Caco-2 (cell line): ENCODE measurements around the gene TRAF2. TPM values are rescaled to one million over a fixed set of nuclear protein-coding genes. Genes with fewer than 3 reads are reported as not detected.

Source experiments
- BruUV-seq: library from RNA; stranded (reverse); fragments of 400-500 nt; replicated peaks from 2 replicates; lab custom pipeline; 2021; lab: Mats Ljungman, UMichigan
- CTCF ChIA-PET: fragments of 300-600 bp; sonication (Branson Sonifier 250); formaldehyde crosslinking; loops from one replicate; lab custom pipeline; 2022; ENCODE audit warnings: antibody characterized with exemption; lab: Charles Lee
- POLR2A ChIA-PET: fragments of 300-600 bp; sonication (Branson Sonifier 250); formaldehyde crosslinking; loops from one replicate; lab custom pipeline; 2022; ENCODE audit warnings: antibody characterized with exemption; lab: Charles Lee
- DNase-seq, 2 experiments: peaks; one replicate each; pipeline versions ENCODE4 v3.0.0 to v3.0.0-alpha.2; 2020 to 2022
- H3K27me3 ChIP-seq: replicated peaks from 2 replicates; pipeline ENCODE4 v1.6.0; 2011; ENCODE audit warnings: low read length; ENCODE audit not compliant: control insufficient read depth, insufficient read depth
- H3K36me3 ChIP-seq: 2 replicates; pipeline ENCODE4 v1.5.1; 2011; ENCODE audit warnings: low read length; ENCODE audit not compliant: control insufficient read depth, insufficient read depth
- H3K4me1 ChIP-seq: fragments of 250-450 bp; sonication (Bioruptor Pico); 2 replicates; pipeline ENCODE4 v1.5.1; 2020; ENCODE audit warnings: mild to moderate bottlenecking
- H3K4me3 ChIP-seq: 2 replicates; pipeline ENCODE4 v1.5.1; 2011; ENCODE audit warnings: low read depth, mild to moderate bottlenecking, control low read depth, low read length
- H3K9me3 ChIP-seq: fragments of 250-450 bp; sonication (Bioruptor Pico); 2 replicates; pipeline ENCODE4 v1.5.1; 2020; ENCODE audit warnings: mild to moderate bottlenecking, moderate library complexity
- H3K27ac Mint-ChIP-seq: one replicate; pipeline ENCODE4 v1.8.0; 2022; ENCODE audit warnings: mixed read lengths; ENCODE audit not compliant: unreplicated experiment
- H3K27me3 Mint-ChIP-seq: one replicate; pipeline ENCODE4 v1.8.0; 2022; ENCODE audit warnings: mixed read lengths; ENCODE audit not compliant: insufficient read depth, unreplicated experiment
- H3K36me3 Mint-ChIP-seq: one replicate; pipeline ENCODE4 v1.8.0; 2022; ENCODE audit warnings: mild to moderate bottlenecking, mixed read lengths; ENCODE audit not compliant: insufficient read depth, unreplicated experiment
- H3K4me1 Mint-ChIP-seq: one replicate; pipeline ENCODE4 v1.8.0; 2022; ENCODE audit warnings: low read depth, mixed read lengths; ENCODE audit not compliant: unreplicated experiment
- H3K4me3 Mint-ChIP-seq: one replicate; pipeline ENCODE4 v1.8.0; 2022; ENCODE audit warnings: mild to moderate bottlenecking, moderate library complexity, mixed read lengths; ENCODE audit not compliant: unreplicated experiment
- H3K9me3 Mint-ChIP-seq: one replicate; pipeline ENCODE4 v1.8.0; 2022; ENCODE audit warnings: mixed read lengths; ENCODE audit not compliant: unreplicated experiment
- intact Hi-C: fragments of 100-400 bp; cut with micrococcal nuclease; formaldehyde crosslinking; loops from one replicate; pipeline ENCODE4 v1.10.0; 2022; ENCODE audit not compliant: unreplicated experiment
- total RNA-seq: library from RNA; stranded (reverse); gene quantifications from 2 replicates; pipeline ENCODE4 v1.2.3, GENCODE V29; 2022
- TF ChIP-seq, protein P1 (sequence below), 2 experiments: fragments of 200-600 bp in 1 of 2; IDR thresholded peaks; 1 replicate in 1 of 2; 2 replicates in 1 of 2; pipeline versions ENCODE4 v1.5.1 to v1.8.0; 2011 to 2022; ENCODE audit warnings: antibody characterized with exemption in 1 of 2, control low read depth in 1 of 2, inconsistent platforms in 1 of 2, low read depth in 1 of 2, low read length in 1 of 2, mild to moderate bottlenecking in 1 of 2, moderate library complexity in 1 of 2; ENCODE audit not compliant: insufficient read depth in 1 of 2, severe bottlenecking in 1 of 2, unreplicated experiment in 1 of 2

TRAF2 gene
- total RNA-seq, 1 experiment from 2014 or later = 41.7 TPM

DNA sequence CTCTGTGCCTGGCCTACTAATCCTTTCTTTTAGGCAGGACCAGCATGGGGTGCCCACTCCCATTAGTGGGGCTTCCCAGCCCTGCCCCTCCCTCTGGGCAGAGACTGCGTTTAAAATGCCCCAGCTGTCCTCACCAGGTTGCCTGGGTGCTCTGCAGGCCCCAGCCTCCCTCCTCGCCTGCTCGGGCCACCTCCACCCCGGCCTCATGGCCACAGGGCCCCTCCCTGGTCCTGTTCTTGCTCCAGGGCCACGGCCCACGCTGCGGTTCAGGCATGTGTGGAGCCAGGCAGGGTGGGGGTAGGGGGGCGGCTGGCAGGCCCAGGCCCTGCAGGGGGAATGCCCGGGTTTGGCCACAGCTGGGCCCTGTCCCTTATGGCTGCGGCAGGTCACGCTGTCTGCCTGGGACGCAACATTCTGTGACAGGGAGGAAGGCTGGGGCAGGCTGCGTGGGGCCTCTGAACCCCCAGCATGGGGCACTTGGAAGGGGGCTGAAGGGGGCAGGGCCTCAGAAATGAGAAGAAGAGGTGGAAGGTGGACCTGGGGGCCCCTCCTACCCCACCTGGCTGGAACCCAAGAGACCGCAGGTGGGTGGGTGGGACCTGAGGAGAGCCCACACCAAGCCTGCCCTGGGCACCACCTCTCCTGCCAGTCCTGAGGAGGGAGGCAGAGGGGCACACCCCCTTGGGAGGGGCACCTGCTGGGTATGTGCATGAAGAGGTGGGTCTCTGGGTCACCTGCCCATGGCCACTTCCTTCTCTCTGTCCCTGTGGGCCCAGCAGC lies 65.4 kb downstream of the TRAF2 start, which contains the start of gene LCN12:
LCN12 (plus strand) TSS at position 733 of the 780 bp plus-strand sequence. CDS start 55 bp downstream, outside the sequence.
- Mint-ChIP-seq H3K4me1 (no peaks in the 10 kb centered on the region), H3K27ac (no peak within 1 kb of the TSS), H3K27me3 (no peaks in the 10 kb centered on the region), H3K9me3 (peaks cover 7% of the 10 kb centered on the region), H3K36me3 (peaks cover 12% of the 10 kb centered on the region), H3K4me3 (no peak within 1 kb of the TSS)
- ChIA-PET POLR2A (no interaction called here), CTCF (interaction anchor here (0.6 to 1.2 kb wide), 2 partner anchors 22 to 77 kb away, joined by 3 to 5 read pairs; no protein-coding TSS in a partner anchor)
- intact Hi-C loops = no loop called here
- DNase-seq = no peak
- Histone ChIP-seq H3K9me3 (no peaks in the 10 kb centered on the region), H3K4me3 (no peak within 1 kb of the TSS), H3K27me3 (no peaks in the 10 kb centered on the region), H3K36me3 (no peaks in the 10 kb centered on the region; the same call in 1 of the 2 replicates), H3K4me1 (peaks cover 27% of the 10 kb centered on the region)
- TF ChIP-seq, protein P1, sequence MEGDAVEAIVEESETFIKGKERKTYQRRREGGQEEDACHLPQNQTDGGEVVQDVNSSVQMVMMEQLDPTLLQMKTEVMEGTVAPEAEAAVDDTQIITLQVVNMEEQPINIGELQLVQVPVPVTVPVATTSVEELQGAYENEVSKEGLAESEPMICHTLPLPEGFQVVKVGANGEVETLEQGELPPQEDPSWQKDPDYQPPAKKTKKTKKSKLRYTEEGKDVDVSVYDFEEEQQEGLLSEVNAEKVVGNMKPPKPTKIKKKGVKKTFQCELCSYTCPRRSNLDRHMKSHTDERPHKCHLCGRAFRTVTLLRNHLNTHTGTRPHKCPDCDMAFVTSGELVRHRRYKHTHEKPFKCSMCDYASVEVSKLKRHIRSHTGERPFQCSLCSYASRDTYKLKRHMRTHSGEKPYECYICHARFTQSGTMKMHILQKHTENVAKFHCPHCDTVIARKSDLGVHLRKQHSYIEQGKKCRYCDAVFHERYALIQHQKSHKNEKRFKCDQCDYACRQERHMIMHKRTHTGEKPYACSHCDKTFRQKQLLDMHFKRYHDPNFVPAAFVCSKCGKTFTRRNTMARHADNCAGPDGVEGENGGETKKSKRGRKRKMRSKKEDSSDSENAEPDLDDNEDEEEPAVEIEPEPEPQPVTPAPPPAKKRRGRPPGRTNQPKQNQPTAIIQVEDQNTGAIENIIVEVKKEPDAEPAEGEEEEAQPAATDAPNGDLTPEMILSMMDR (IDR thresholded peaks at IDR 0.05; ENCODE audit: insufficient read depth in 1 of 2, low read depth in 1 of 2, low read length in 1 of 2, severe bottlenecking in 1 of 2, unreplicated experiment in 1 of 2) = no peak
- BruUV-seq = no TSS peak

DNA sequence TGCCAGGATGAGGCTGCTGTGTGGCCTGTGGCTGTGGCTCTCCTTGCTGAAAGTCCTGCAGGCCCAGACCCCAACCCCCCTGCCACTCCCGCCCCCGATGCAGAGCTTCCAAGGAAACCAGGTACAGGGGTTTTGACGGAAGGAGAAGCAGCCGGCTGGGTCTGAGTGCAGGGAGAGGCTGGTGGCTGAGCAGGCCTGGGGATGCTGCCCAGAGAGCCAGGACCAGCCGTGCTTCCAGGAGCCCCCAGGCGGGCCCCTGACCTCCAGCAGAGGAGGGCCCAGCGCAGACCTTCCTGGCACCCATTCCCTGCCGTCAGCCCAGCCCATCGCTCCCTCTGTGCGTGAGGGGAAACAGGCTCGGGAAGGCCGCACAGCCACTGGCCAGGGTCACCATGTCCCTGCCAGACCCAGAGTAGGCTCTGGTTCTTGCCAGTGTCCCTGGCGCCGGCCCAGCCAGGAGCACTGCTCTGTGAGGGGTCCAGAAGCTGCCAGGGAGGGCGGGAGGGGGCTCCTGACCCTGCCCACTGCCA lies 66.1 kb downstream of the TRAF2 start:
- TF ChIP-seq, protein P1 (IDR thresholded peaks at IDR 0.05; ENCODE audit: insufficient read depth in 1 of 2, low read depth in 1 of 2, low read length in 1 of 2, severe bottlenecking in 1 of 2, unreplicated experiment in 1 of 2) = no peak
- peaks cover 27% of the 10 kb centered on the region for H3K4me1 ChIP-seq
- intact Hi-C loops = no loop called here
- POLR2A ChIA-PET = no interaction called here
- Mint-ChIP-seq H3K27me3 (no peaks in the 10 kb centered on the region), H3K36me3 (peaks cover 12% of the 10 kb centered on the region), H3K27ac (no peak overlapping the region), H3K4me3 (no peak overlapping the region), H3K4me1 (no peaks in the 10 kb centered on the region), H3K9me3 (peaks cover 12% of the 10 kb centered on the region)
- BruUV-seq = no TSS peak
- no peak for DNase-seq
- no peaks in the 10 kb centered on the region for H3K27me3 ChIP-seq
- H3K9me3 ChIP-seq = no peaks in the 10 kb centered on the region
- no peak overlapping the region for H3K4me3 ChIP-seq
- CTCF ChIA-PET = no interaction called here
- H3K36me3 ChIP-seq = no peaks in the 10 kb centered on the region; the same call in 1 of the 2 replicates

DNA sequence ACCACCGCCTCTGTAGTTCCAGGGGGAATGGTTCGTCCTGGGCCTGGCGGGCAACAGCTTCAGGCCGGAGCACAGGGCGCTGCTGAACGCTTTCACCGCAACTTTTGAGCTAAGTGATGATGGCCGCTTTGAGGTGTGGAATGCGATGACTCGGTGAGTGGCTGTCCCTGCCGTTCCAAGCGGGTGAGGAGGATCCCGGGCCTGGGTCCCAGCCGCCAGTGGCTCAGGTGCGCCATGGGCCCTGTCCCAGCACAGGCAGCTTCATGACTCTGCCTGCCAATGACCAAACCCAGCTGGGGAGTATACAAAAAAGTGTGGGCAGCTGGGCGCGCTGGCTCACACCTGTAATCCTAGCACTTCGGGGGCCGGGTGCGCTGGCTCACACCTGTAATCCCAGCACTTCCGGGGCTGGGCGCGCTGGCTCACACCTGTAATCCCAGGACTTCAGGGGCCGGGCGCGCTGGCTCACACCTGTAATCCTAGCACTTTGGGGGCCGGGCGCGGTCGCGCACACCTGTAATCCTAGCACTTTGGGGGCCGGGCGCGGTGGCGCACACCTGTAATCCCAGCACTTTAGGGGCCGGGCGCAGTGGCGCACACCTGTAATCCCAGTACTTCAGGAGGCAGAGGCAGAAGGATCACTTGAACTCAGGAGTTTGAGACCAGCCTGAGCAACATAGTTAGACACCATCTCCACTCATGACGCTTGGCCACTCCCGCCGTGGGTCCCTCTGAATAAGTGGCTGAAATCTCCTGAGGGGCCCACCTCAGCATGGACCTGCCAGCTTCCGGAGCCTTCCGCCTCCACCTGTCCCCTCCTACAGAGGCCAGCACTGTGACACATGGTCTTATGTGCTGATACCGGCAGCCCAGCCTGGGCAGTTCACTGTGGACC lies 66.8 kb downstream of the TRAF2 start:
- no peak overlapping the region for H3K4me3 Mint-ChIP-seq
- intact Hi-C loops = no loop called here

More for the DNA sequence above, 66.8 kb downstream of the TRAF2 start:
- Mint-ChIP-seq H3K4me1 (no peaks in the 10 kb centered on the region), H3K27me3 (no peaks in the 10 kb centered on the region), H3K27ac (no peak overlapping the region), H3K9me3 (peaks cover 12% of the 10 kb centered on the region), H3K36me3 (peaks cover 12% of the 10 kb centered on the region)
- no peak overlapping the region for H3K4me3 ChIP-seq
- ChIA-PET CTCF (no interaction called here), POLR2A (no interaction called here)
- no peaks in the 10 kb centered on the region for H3K9me3 ChIP-seq
- TF ChIP-seq, protein P1 (IDR thresholded peaks at IDR 0.05; ENCODE audit: insufficient read depth in 1 of 2, low read depth in 1 of 2, low read length in 1 of 2, severe bottlenecking in 1 of 2, unreplicated experiment in 1 of 2) = no peak
- H3K36me3 ChIP-seq = no peaks in the 10 kb centered on the region; the same call in 1 of the 2 replicates
- BruUV-seq = no TSS peak
- DNase-seq = no peak
- H3K4me1 ChIP-seq = peaks cover 19% of the 10 kb centered on the region
- no peaks in the 10 kb centered on the region for H3K27me3 ChIP-seq
